OCI-LY1 (cell line): ENCODE data around the gene AHSA1.

Source experiments
- H2AFZ ChIP-seq: fragments of 200-600 bp; sonication (generic), shearing (Covaris generic); 2 replicates; pipeline ENCODE4 v1.6.0; 2014; ENCODE audit warnings: antibody characterized with exemption, mild to moderate bottlenecking, low read length
- H3F3A ChIP-seq: fragments of 200-600 bp; sonication (generic), shearing (Covaris generic); 2 replicates; pipeline ENCODE4 v1.6.0; 2014; ENCODE audit warnings: mild to moderate bottlenecking, antibody characterized with exemption, low read length, moderate library complexity; ENCODE audit not compliant: insufficient read depth
- H3K27ac ChIP-seq: fragments of 200-600 bp; sonication (generic); 2 replicates; pipeline ENCODE4 v1.5.1; 2014; ENCODE audit warnings: low read length, mixed run types, mild to moderate bottlenecking, low read depth; ENCODE audit not compliant: poor library complexity, severe bottlenecking
- H3K27me3 ChIP-seq: fragments of 200-600 bp; sonication (generic); 2 replicates; pipeline ENCODE4 v1.6.0; 2014; ENCODE audit warnings: antibody characterized with exemption, mild to moderate bottlenecking, low read length, moderate library complexity; ENCODE audit not compliant: insufficient read depth
- H3K36me3 ChIP-seq: fragments of 200-600 bp; sonication (generic); 2 replicates; pipeline ENCODE4 v1.6.1; 2014; ENCODE audit warnings: mild to moderate bottlenecking, antibody characterized with exemption, low read length, moderate library complexity, mixed read lengths; ENCODE audit not compliant: insufficient read depth
- H3K4me1 ChIP-seq: fragments of 200-600 bp; sonication (generic); 2 replicates; pipeline ENCODE4 v1.5.1; 2014; ENCODE audit warnings: mild to moderate bottlenecking, low read length, moderate library complexity; ENCODE audit not compliant: insufficient read depth, severe bottlenecking
- H3K4me2 ChIP-seq: fragments of 200-600 bp; sonication (generic), shearing (Covaris generic); 2 replicates; pipeline ENCODE4 v1.6.1; 2014; ENCODE audit warnings: low read length
- H3K4me3 ChIP-seq: fragments of 200-600 bp; sonication (generic); 2 replicates; pipeline ENCODE4 v1.5.1; 2014; ENCODE audit warnings: low read length, low read depth, mild to moderate bottlenecking, mixed read lengths; ENCODE audit not compliant: poor library complexity, severe bottlenecking
- H3K79me2 ChIP-seq: fragments of 200-600 bp; shearing (Covaris generic); 2 replicates; pipeline ENCODE4 v1.6.1; 2016; ENCODE audit warnings: mixed run types, low read length, mixed read lengths; ENCODE audit not compliant: insufficient read depth
- H3K9ac ChIP-seq: fragments of 200-600 bp; sonication (generic), shearing (Covaris generic); 2 replicates; pipeline ENCODE4 v1.6.1; 2014; ENCODE audit warnings: mild to moderate bottlenecking, low read length, mixed read lengths
- H3K9me2 ChIP-seq: fragments of 200-600 bp; sonication (generic), shearing (Covaris generic); 2 replicates; pipeline ENCODE4 v1.6.1; 2014; ENCODE audit warnings: low read depth, mild to moderate bottlenecking, low read length, mixed read lengths
- H3K9me3 ChIP-seq: fragments of 200-600 bp; shearing (Covaris generic); 2 replicates; pipeline ENCODE4 v1.6.1; 2014; ENCODE audit warnings: low read length, mixed read lengths
- H4K20me1 ChIP-seq: fragments of 200-600 bp; sonication (generic), shearing (Covaris generic); 2 replicates; pipeline ENCODE4 v1.6.0; 2016; ENCODE audit warnings: mild to moderate bottlenecking, low read length; ENCODE audit not compliant: insufficient read depth
- CTCF ChIP-seq: fragments of 200-600 bp; sonication (generic), shearing (Covaris generic); IDR thresholded peaks from 2 replicates; pipeline ENCODE4 v1.5.1; 2017; ENCODE audit warnings: mild to moderate bottlenecking, antibody characterized with exemption, low read length, moderate library complexity, mixed read lengths
- EZH2 ChIP-seq: fragments of 200-600 bp; sonication (generic), shearing (Covaris generic); IDR thresholded peaks from 2 replicates; pipeline ENCODE4 v1.8.0; 2017; ENCODE audit warnings: borderline replicate concordance, mixed run types, mild to moderate bottlenecking, antibody characterized with exemption, low read length, moderate library complexity, mixed read lengths

Gene AHSA1

DNA sequence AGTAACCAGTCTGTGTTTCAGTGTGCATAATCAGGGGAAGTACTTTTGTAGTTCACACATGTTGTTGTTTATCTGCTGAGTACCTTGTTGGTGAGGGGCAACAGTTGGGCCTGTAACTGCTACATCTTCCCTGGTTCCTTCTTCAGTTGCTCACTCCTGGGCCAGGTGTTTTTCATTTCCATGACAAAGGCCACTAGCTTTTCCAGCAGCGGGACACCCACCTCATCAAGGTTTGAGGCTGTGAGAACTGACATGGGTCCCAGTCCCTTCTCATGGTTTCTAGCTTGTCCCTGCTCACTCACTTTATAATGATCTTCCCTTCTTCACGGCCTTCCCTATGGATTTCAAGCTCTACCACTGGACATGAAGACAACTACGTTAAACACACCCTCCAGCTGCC, 33.0 kb upstream of the AHSA1 start:
- TF ChIP-seq CTCF: no peak
- no peak for TF ChIP-seq EZH2
- H3K9me2 ChIP-seq: no peaks in the 10 kb centered on the region
- no peak overlapping the region for H3K4me3 ChIP-seq
- peaks cover under 1% of the 10 kb centered on the region; the same call in 1 of the 2 replicates for H3K9me3 ChIP-seq
- no peaks in the 10 kb centered on the region for H3K79me2 ChIP-seq
- H4K20me1 ChIP-seq: no peaks in the 10 kb centered on the region
- H3K36me3 ChIP-seq: peaks cover 80% of the 10 kb centered on the region
- no peak overlapping the region for H3K27ac ChIP-seq
- no peak overlapping the region for H3K4me2 ChIP-seq
- no peak overlapping the region for H3K9ac ChIP-seq
- no peaks in the 10 kb centered on the region for H3F3A ChIP-seq
- H2AFZ ChIP-seq: no peak overlapping the region
- no peaks in the 10 kb centered on the region for H3K4me1 ChIP-seq
- no peaks in the 10 kb centered on the region for H3K27me3 ChIP-seq

DNA sequence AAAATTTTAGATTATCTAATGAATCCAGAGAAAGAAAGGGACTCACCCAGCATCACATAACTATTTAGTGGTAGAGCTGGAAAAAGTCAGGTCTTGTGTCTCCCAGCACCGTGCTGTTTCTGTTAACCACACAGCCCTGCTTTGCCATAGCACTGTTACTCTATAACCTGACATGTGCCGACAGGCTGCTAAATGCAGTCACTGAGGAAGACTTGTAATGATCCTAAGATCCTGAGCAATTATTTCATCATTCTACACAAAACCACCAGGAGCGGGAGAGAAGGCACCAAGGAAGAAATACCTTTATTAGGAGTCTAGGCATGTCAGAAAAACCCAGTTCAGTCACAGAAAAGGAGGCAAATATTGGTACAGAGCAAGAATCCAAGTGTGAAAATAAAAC, 31.5 kb upstream of the AHSA1 start:
- Histone ChIP-seq H3K9ac (no peak overlapping the region), H3K9me2 (no peaks in the 10 kb centered on the region), H4K20me1 (no peaks in the 10 kb centered on the region), H3F3A (no peaks in the 10 kb centered on the region), H3K79me2 (no peaks in the 10 kb centered on the region), H3K9me3 (no peaks in the 10 kb centered on the region), H3K4me2 (no peak overlapping the region), H2AFZ (no peak overlapping the region), H3K36me3 (peaks cover 91% of the 10 kb centered on the region), H3K27me3 (no peaks in the 10 kb centered on the region), H3K27ac (no peak overlapping the region), H3K4me3 (no peak overlapping the region), H3K4me1 (no peaks in the 10 kb centered on the region)
- TF ChIP-seq CTCF: no peak
- no peak for TF ChIP-seq EZH2

DNA sequence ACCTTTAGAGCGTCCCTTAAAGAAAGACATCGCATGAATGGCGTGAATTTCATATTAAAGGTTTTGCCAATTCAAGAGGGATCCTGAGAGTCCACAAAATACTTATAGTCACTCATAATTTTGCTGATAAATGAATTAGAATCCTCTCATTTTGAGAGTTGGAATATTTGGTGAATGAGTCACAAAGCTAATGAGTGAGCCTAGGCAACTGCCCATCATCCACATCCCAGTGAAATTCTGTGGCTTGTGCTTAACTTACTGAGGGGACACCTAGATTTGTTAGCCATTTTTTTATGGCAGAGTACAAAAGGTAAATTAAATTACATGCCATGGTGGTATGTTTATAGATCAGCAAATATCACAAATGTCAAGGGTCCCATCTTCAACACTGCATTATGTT, 21.9 kb upstream of the AHSA1 start:
- no peaks in the 10 kb centered on the region for H3K79me2 ChIP-seq
- no peak overlapping the region for H2AFZ ChIP-seq
- peaks cover 68% of the 10 kb centered on the region for H3K36me3 ChIP-seq
- no peak for TF ChIP-seq EZH2
- TF ChIP-seq CTCF: no peak
- H3K9me3 ChIP-seq: no peaks in the 10 kb centered on the region
- no peaks in the 10 kb centered on the region for H4K20me1 ChIP-seq
- no peaks in the 10 kb centered on the region for H3K4me1 ChIP-seq
- H3K9me2 ChIP-seq: no peaks in the 10 kb centered on the region
- H3K27me3 ChIP-seq: no peaks in the 10 kb centered on the region
- H3K4me3 ChIP-seq: no peak overlapping the region
- no peaks in the 10 kb centered on the region for H3F3A ChIP-seq
- no peak overlapping the region for H3K27ac ChIP-seq
- no peak overlapping the region for H3K4me2 ChIP-seq
- no peak overlapping the region for H3K9ac ChIP-seq
